HepG2 (cell line): ENCODE data around the gene GAS5. TPM values are rescaled to one million over a fixed set of nuclear protein-coding genes. Genes with fewer than 3 reads are reported as not detected.
A peak's percentile ranks its signal among the peaks of the same experiment; 100 is the strongest.

Experiments
- ATM ChIP-seq: fragments of 450-650 bp; IDR thresholded peaks from 2 replicates; pipeline ENCODE4 v1.7.1; 2017; ENCODE audit warnings: mild to moderate bottlenecking, borderline replicate concordance
- BCL6 ChIP-seq: IDR thresholded peaks from 2 replicates; pipeline ENCODE4 v1.6.1; 2016; ENCODE audit warnings: missing genetic modification reagents, missing compliant biosample characterization
- CSRNP1 ChIP-seq: sonication (generic); formaldehyde crosslinking; IDR thresholded peaks from 2 replicates; pipeline ENCODE4 v1.8.1; 2023; ENCODE audit warnings: mild to moderate bottlenecking, missing genetic modification reagents
- JARID2 ChIP-seq: sonication (generic); formaldehyde crosslinking; IDR thresholded peaks from 2 replicates; pipeline ENCODE4 v1.8.1; 2023; ENCODE audit warnings: missing genetic modification reagents, inconsistent platforms; ENCODE audit not compliant: insufficient replicate concordance
- PAWR ChIP-seq: sonication (generic); formaldehyde crosslinking; IDR thresholded peaks from 2 replicates; pipeline ENCODE4 v1.4.0; 2020; ENCODE audit warnings: missing genetic modification reagents, mild to moderate bottlenecking, borderline replicate concordance
- PLRG1 ChIP-seq: fragments of 450-650 bp; conservative IDR thresholded peaks from 2 replicates; pipeline ENCODE4 v1.6.1; 2016
- POLR2A ChIP-seq, 2 experiments: IDR thresholded peaks; 2 replicates each; pipeline ENCODE4 v1.6.1; 2011; ENCODE audit warnings: low read depth in 2 of 2, low read length in 2 of 2, mild to moderate bottlenecking in 1 of 2, moderate library complexity in 1 of 2; ENCODE audit not compliant: insufficient read depth in 1 of 2
- RFXANK ChIP-seq: IDR thresholded peaks from 2 replicates; pipeline ENCODE4 v1.6.1; 2016
- SIN3A ChIP-seq: IDR thresholded peaks from 2 replicates; pipeline ENCODE4 v1.6.1; 2011; ENCODE audit warnings: low read depth, mild to moderate bottlenecking, control low read depth, low read length, borderline replicate concordance
- USF2 ChIP-seq, 2 experiments: sonication (generic) in 1 of 2; formaldehyde crosslinking in 1 of 2; IDR thresholded peaks; 2 replicates each; pipeline versions ENCODE4 v1.5.1 to v1.6.1; 2011 to 2020; ENCODE audit warnings: borderline replicate concordance in 1 of 2, low read depth in 1 of 2, low read length in 1 of 2, mild to moderate bottlenecking in 1 of 2, missing genetic modification reagents in 1 of 2, moderate library complexity in 1 of 2
- ZBTB44 ChIP-seq: sonication (generic); formaldehyde crosslinking; IDR thresholded peaks from 2 replicates; pipeline ENCODE4 v1.4.0; 2020; ENCODE audit warnings: missing genetic modification reagents
- ZFP41 ChIP-seq: sonication (generic); formaldehyde crosslinking; IDR thresholded peaks from 2 replicates; pipeline ENCODE4 v1.4.0; 2020; ENCODE audit warnings: mild to moderate bottlenecking, missing genetic modification reagents, borderline replicate concordance
- ZNF136 ChIP-seq: sonication (generic); formaldehyde crosslinking; IDR thresholded peaks from 2 replicates; pipeline ENCODE4 v1.8.1; 2022; ENCODE audit warnings: low read depth, mild to moderate bottlenecking, moderate library complexity, missing genetic modification reagents
- ZNF280D ChIP-seq: sonication (generic); formaldehyde crosslinking; IDR thresholded peaks from 2 replicates; pipeline ENCODE4 v1.5.1; 2020; ENCODE audit warnings: mild to moderate bottlenecking, missing genetic modification reagents
- ZNF30 ChIP-seq: sonication (generic); formaldehyde crosslinking; IDR thresholded peaks from 2 replicates; pipeline ENCODE4 v1.5.0; 2020; ENCODE audit warnings: mild to moderate bottlenecking, missing genetic modification reagents
- ZNF382 ChIP-seq: sonication (generic); formaldehyde crosslinking; IDR thresholded peaks from 2 replicates; pipeline ENCODE4 v1.5.0; 2020; ENCODE audit warnings: missing genetic modification reagents, mild to moderate bottlenecking, borderline replicate concordance
- ZNF550 ChIP-seq: sonication (generic); formaldehyde crosslinking; IDR thresholded peaks from 2 replicates; pipeline ENCODE4 v1.4.0; 2020; ENCODE audit warnings: mild to moderate bottlenecking, missing genetic modification reagents, borderline replicate concordance
- ZNF782 ChIP-seq: sonication (generic); formaldehyde crosslinking; IDR thresholded peaks from 2 replicates; pipeline ENCODE4 v1.4.0; 2020; ENCODE audit warnings: missing genetic modification reagents, mild to moderate bottlenecking, borderline replicate concordance
- ZNF790 ChIP-seq: sonication (generic); formaldehyde crosslinking; IDR thresholded peaks from 2 replicates; pipeline ENCODE4 v1.8.0; 2022; ENCODE audit warnings: missing genetic modification reagents, mild to moderate bottlenecking, borderline replicate concordance
- ZNF841 ChIP-seq: sonication (generic); formaldehyde crosslinking; IDR thresholded peaks from 2 replicates; pipeline ENCODE4 v1.8.1; 2023; ENCODE audit warnings: missing genetic modification reagents, borderline replicate concordance
- polyA plus RNA-seq, 8 experiments: library from polyadenylated mRNA; depleted of rRNA in 3 of 8; stranded (reverse) in 7 of 8; unstranded in 1 of 8; fragments of >200 nt; fragmentation: Illumina TruSeq in 4 of 8; extraction: Trizol in 4 of 8; gene quantifications; 2 replicates each; pipeline versions ENCODE4 v1.2.1 to v1.2.3, GENCODE V29; 2011 to 2016; ENCODE audit warnings: low read depth in 4 of 8, missing spikeins in 1 of 8, mixed read lengths in 1 of 8; ENCODE audit not compliant: insufficient read depth in 1 of 8
- total RNA-seq, 5 experiments: library from RNA; depleted of rRNA; stranded (reverse); fragments of >200 nt; fragmentation: Illumina TruSeq; extraction: Trizol; gene quantifications; 2 replicates each; pipeline ENCODE4 v1.2.3, GENCODE V29; 2016; ENCODE audit warnings: low read depth in 1 of 5
- TF ChIP-seq, protein P1 (sequence below): fragments of 450-650 bp; IDR thresholded peaks from 2 replicates; pipeline ENCODE4 v1.6.1; 2017

The GAS5 gene
- total and polyA plus RNA-seq, 2 of the 13 experiments (the other 11 are each of a cell fraction or from before 2014, with no cell fraction given): 352 to 738 TPM

DNA sequence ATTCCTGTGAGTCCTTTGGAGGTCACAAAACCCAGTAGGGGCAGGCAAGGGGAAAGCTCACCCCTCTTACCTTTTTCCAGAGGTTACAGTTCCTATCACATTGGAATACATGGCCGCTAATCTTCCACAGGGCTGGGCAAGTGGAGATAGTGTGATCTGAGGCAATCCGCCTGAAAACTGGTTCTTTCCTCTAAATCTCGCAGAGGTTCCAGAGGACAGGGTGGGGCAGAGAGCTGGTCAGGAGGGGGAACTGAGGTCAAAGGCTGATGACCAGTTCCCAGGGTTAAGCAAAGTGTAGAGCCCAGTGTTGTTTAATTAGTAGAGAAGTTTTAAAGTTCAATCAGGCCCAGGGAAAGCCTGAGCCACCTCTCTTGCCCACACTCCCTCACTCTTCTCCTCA, 49.4 kb upstream of the GAS5 start, which contains the start of gene SERPINC1 (continued):
- TF ChIP-seq ZNF790 (CRISPR knock-in tag) (no peak), ZNF30 (CRISPR knock-in tag) (no peak), CSRNP1 (CRISPR knock-in tag) (no peak), ZNF136 (no peak), ZNF382 (no peak), ZNF550 (CRISPR knock-in tag) (no peak), ZNF280D (0 out of 2 replicates have a peak, but pooled peaks have one; percentile 26), RFXANK (CRISPR knock-in tag) (no peak), ATM (no peak), BCL6 (no peak; the same call in 1 of the 2 replicates), JARID2 (CRISPR knock-in tag) (no peak), ZNF782 (CRISPR knock-in tag) (no peak), PAWR (CRISPR knock-in tag) (no peak), SIN3A (no peak), ZBTB44 (no peak), PLRG1 (no peak), POLR2A (IDR thresholded peaks at IDR 0.05; ENCODE audit: insufficient read depth in 1 of 2, low read depth in 2 of 2, low read length in 2 of 2) (peak; percentile 62 to 80), USF2 (IDR thresholded peaks at IDR 0.05; ENCODE audit: low read depth, low read length) (no peak), USF2 (CRISPR knock-in tag; IDR thresholded peaks at IDR 0.05; ENCODE audit: borderline replicate concordance) (no peak), ZNF841 (CRISPR knock-in tag) (no peak), ZFP41 (CRISPR knock-in tag) (no peak)
- TF ChIP-seq, protein P1, sequence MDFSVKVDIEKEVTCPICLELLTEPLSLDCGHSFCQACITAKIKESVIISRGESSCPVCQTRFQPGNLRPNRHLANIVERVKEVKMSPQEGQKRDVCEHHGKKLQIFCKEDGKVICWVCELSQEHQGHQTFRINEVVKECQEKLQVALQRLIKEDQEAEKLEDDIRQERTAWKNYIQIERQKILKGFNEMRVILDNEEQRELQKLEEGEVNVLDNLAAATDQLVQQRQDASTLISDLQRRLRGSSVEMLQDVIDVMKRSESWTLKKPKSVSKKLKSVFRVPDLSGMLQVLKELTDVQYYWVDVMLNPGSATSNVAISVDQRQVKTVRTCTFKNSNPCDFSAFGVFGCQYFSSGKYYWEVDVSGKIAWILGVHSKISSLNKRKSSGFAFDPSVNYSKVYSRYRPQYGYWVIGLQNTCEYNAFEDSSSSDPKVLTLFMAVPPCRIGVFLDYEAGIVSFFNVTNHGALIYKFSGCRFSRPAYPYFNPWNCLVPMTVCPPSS: no peak
